Panc1 (cell line): ENCODE results near the gene LBH. TPM values are rescaled to one million over a fixed set of nuclear protein-coding genes. Genes with fewer than 3 reads are reported as not detected.

Source experiments
- ATAC-seq: fragments of 200-7000 bp; cut with Tn5 transposase; 2 replicates; pipeline ENCODE4 v1.9.1; 2020; ENCODE audit warnings: mild to moderate bottlenecking, moderate library complexity
- BruUV-seq: library from RNA; stranded (reverse); fragments of 400-500 nt; replicated peaks from 2 replicates; lab custom pipeline; 2021; lab: Mats Ljungman, UMichigan
- CTCF ChIA-PET: fragments of 300-600 bp; sonication (Branson Sonifier 250); formaldehyde crosslinking; loops from one replicate; lab custom pipeline; 2022; ENCODE audit warnings: antibody characterized with exemption; lab: Charles Lee
- POLR2A ChIA-PET: fragments of 300-600 bp; sonication (Branson Sonifier 250); formaldehyde crosslinking; loops from one replicate; lab custom pipeline; 2022; ENCODE audit warnings: antibody characterized with exemption; lab: Charles Lee
- DNase-seq: peaks from one replicate; pipeline ENCODE4 v3.0.0-alpha.2; 2010; ENCODE audit warnings: low read depth, low spot score
- H3K27ac ChIP-seq: 2 replicates; pipeline ENCODE4 v1.5.1; 2011; ENCODE audit warnings: mild to moderate bottlenecking, low read length, inconsistent platforms
- H3K27me3 ChIP-seq: fragments of 200-500 bp; sonication (Bioruptor generic); 2 replicates; pipeline ENCODE4 v1.6.0; 2014; ENCODE audit warnings: low read length, inconsistent platforms; ENCODE audit not compliant: control insufficient read depth, insufficient read depth
- H3K36me3 ChIP-seq: fragments of 200-500 bp; sonication (Bioruptor generic); 2 replicates; pipeline ENCODE4 v1.5.1; 2014; ENCODE audit warnings: inconsistent platforms, mild to moderate bottlenecking, low read length, moderate library complexity; ENCODE audit not compliant: control insufficient read depth, insufficient read depth
- H3K4me1 ChIP-seq: 2 replicates; pipeline ENCODE4 v1.5.1; 2011; ENCODE audit warnings: inconsistent platforms, mild to moderate bottlenecking, low read length, moderate library complexity; ENCODE audit not compliant: control insufficient read depth, insufficient read depth
- H3K4me3 ChIP-seq, 2 experiments: 2 replicates each; pipeline ENCODE4 v1.5.1; 2011 to 2012; ENCODE audit warnings: low read depth in 2 of 2, low read length in 2 of 2, mild to moderate bottlenecking in 2 of 2, inconsistent platforms in 1 of 2, moderate library complexity in 1 of 2
- H3K9me3 ChIP-seq: fragments of 200-500 bp; sonication (Bioruptor generic); 2 replicates; pipeline ENCODE4 v1.5.1; 2014; ENCODE audit warnings: low read depth, mild to moderate bottlenecking, inconsistent platforms, low read length, moderate library complexity; ENCODE audit not compliant: control insufficient read depth, insufficient read depth
- CTCF ChIP-seq: fragments of 450-650 bp; IDR thresholded peaks from 2 replicates; pipeline ENCODE4 v1.5.1; 2017; ENCODE audit warnings: mild to moderate bottlenecking
- POLR2AphosphoS5 ChIP-seq: IDR thresholded peaks from 2 replicates; pipeline ENCODE4 v1.6.1; 2012; ENCODE audit warnings: mild to moderate bottlenecking, low read depth, low read length, moderate library complexity
- REST ChIP-seq, 2 experiments: IDR thresholded peaks; 2 replicates each; pipeline ENCODE4 v1.6.1; 2011 to 2012; ENCODE audit warnings: low read depth in 2 of 2, control low read depth in 1 of 2, low read length in 1 of 2, mild to moderate bottlenecking in 1 of 2, moderate library complexity in 1 of 2; ENCODE audit not compliant: insufficient read depth in 1 of 2
- SIN3A ChIP-seq: IDR thresholded peaks from 2 replicates; pipeline ENCODE4 v1.6.1; 2012; ENCODE audit warnings: low read depth, mild to moderate bottlenecking, low read length, moderate library complexity, borderline replicate concordance; ENCODE audit not compliant: insufficient read depth
- TCF7L2 ChIP-seq: IDR thresholded peaks from 2 replicates; pipeline ENCODE4 v1.6.1; 2011; ENCODE audit warnings: mild to moderate bottlenecking, low read depth, low read length, inconsistent platforms
- in situ Hi-C: cut with HindIII; loops from 2 replicates; pipeline ENCODE4 v1.10.0; 2016; ENCODE audit warnings: low sequenced_read_pairs, low pct_unique_long_range_greater_than_20kb
- intact Hi-C: fragments of 100-400 bp; cut with micrococcal nuclease; formaldehyde crosslinking; loops from one replicate; pipeline ENCODE4 v1.10.0; 2022; ENCODE audit not compliant: unreplicated experiment
- total RNA-seq: library from RNA; stranded (reverse); gene quantifications from one replicate; pipeline ENCODE4 v1.2.1, GENCODE V29; 2021; ENCODE audit not compliant: unreplicated experiment

The LBH gene
- total RNA-seq, 1 experiment from 2014 or later = 2.2 TPM

DNA sequence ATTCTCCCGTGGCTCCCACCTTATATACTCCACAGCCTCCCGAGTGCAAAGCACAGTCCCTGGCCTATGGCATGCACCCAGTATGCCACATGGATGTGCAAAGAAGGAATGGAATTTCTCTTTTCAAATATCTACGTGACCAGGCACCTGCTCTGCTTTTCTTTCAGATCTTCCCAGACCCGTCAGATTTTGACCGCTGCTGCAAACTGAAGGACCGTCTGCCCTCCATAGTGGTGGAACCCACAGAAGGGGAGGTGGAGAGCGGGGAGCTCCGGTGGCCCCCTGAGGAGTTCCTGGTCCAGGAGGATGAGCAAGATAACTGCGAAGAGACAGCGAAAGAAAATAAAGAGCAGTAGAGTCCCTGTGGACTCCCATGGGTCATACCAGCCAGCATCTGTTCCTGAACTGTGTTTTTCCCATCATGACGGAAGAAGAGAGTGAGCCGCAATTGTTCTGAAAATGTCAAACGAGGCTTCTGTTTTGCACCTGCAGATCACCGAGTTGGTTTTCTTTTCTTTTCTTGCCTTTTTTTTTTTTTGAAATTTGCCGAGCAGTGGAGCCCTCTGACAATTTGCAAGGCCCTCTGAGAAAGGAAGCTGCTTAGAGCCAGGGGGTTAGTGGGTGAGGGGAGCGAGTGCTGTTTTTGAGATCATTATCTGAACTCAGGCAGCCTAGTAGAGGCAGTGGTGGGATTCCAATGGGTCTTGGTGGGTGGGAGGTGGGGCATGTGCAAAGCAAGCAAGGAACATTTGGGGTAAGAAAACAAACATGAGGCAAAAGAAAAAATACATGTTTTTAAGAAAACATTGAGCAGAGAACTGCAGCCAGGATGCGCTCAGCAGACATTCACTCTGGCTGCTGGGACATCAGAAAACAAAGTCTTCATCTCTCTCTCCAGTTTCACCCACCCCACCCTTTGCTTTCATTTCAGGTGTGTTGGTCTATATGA, 26.2 kb downstream of the LBH start:
- Histone ChIP-seq H3K27ac (no peak overlapping the region), H3K27me3 (no peaks in the 10 kb centered on the region; the same call in 1 of the 2 replicates), H3K9me3 (no peaks in the 10 kb centered on the region), H3K4me3 (no peak overlapping the region), H3K4me1 (peaks cover 4% of the 10 kb centered on the region; the same call in 1 of the 2 replicates), H3K36me3 (no peaks in the 10 kb centered on the region)
- ATAC-seq (no peak), DNase-seq (no peak)
- intact Hi-C loops (no loop called here), in situ Hi-C loops (no loop called here)
- ChIA-PET POLR2A (interaction anchor here (0.6 kb wide), 1 partner anchor 38 kb away, joined by 9 read pairs; no protein-coding TSS in a partner anchor), CTCF (interaction anchor here (1.0 kb wide), 1 partner anchor 93 kb away, joined by 3 read pairs; no protein-coding TSS in a partner anchor)
- TF ChIP-seq CTCF = no peak
- TF ChIP-seq POLR2AphosphoS5 = no peak
- TF ChIP-seq TCF7L2 = no peak
- no peak for TF ChIP-seq REST (IDR thresholded peaks at IDR 0.05; ENCODE audit: insufficient read depth in 1 of 2, low read depth in 2 of 2, low read length in 1 of 2)
- TF ChIP-seq SIN3A = no peak
- no TSS peak for BruUV-seq

DNA sequence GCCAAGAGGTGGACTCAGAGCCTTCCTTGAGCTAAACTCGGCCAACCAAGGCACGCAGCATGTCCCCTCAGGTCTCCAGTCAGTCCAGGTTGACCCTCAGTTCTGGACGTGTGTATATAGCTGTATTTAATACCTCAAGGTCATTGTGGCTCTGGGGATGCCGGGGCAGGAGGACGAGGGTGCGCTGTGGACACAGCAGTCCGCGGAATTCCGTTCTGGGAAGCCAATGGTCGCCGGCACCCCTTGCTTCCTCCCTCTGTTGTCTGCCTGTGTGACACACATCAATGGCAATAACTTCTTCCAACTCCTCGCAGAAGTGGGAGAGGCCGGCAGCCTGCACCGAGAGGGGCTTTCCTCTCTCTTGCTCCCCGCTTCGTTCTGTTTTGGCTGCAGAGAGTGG, 27.7 kb downstream of the LBH start:
- no TSS peak for BruUV-seq
- H3K27ac ChIP-seq = no peak overlapping the region
- H3K4me3 ChIP-seq = no peak overlapping the region
- H3K4me1 ChIP-seq = no peaks in the 10 kb centered on the region
- ATAC-seq (no peak), DNase-seq (no peak)
- H3K36me3 ChIP-seq = no peaks in the 10 kb centered on the region
- in situ Hi-C loops (no loop called here), intact Hi-C loops (no loop called here)
- H3K9me3 ChIP-seq = no peaks in the 10 kb centered on the region
- TF ChIP-seq POLR2AphosphoS5 (no peak), TCF7L2 (no peak), SIN3A (no peak), CTCF (no peak), REST (IDR thresholded peaks at IDR 0.05; ENCODE audit: insufficient read depth in 1 of 2, low read depth in 2 of 2, low read length in 1 of 2) (no peak)
- ChIA-PET POLR2A (interaction anchor here (0.9 kb wide), 1 partner anchor 215 kb away, joined by 4 read pairs; no protein-coding TSS in a partner anchor), CTCF (no interaction called here)
- H3K27me3 ChIP-seq = no peaks in the 10 kb centered on the region; the same call in 1 of the 2 replicates
